ENCODE results near the gene DMRT3.
A peak's percentile ranks its signal among the peaks of the same experiment; 100 is the strongest.
"Not testable (repeated sequence)": the region's sequence is repeated elsewhere in the genome, so short reads cannot be mapped to it uniquely, and the experiment has no call there.

DMRT3 gene

GRCh38 chr9:971901-972500 lies 4.5 kb upstream of the DMRT3 start:
- peak; percentile 35 for DNase-seq

DNA sequence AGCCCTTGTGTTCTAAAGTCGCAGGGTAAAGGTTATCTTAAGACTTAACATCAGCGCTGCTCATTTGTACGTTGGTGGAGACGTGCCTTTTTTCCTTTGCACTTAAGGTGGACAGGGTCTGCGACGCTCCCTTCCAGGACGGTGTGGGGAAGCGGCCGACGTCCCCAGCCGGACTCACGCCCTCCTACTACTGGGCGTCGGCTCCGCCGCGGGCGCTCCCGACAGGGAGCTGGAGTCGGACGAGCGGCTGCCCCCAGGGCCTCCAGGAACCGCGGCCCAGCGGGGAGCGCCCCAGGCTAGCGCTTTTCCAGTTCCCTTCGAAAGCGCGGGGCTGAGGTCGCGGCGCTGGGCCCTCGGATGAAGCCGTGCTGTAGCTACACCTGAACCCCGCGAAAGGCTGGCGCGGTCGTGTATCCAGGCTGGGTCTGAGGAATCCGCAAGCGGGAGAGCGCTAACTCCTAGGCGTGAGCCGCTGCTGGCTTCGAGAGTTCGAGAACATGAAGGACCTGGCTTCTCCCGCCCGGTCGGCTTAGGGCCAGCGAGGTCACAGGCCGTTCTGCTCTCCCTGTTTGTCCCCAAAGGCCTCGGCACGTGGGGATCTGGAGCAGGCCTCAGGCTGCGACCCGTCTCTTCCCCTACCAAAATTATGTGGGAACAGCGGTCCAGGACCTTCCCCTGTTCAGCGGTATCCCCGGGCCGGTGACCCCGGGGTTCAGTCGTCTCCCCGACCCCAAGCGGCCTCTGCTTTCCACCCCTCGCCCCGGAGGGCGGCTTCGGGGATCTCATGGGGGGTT lies 3.8 kb upstream of the DMRT3 start:
- DNase-seq, result peak; percentile 32

DNA sequence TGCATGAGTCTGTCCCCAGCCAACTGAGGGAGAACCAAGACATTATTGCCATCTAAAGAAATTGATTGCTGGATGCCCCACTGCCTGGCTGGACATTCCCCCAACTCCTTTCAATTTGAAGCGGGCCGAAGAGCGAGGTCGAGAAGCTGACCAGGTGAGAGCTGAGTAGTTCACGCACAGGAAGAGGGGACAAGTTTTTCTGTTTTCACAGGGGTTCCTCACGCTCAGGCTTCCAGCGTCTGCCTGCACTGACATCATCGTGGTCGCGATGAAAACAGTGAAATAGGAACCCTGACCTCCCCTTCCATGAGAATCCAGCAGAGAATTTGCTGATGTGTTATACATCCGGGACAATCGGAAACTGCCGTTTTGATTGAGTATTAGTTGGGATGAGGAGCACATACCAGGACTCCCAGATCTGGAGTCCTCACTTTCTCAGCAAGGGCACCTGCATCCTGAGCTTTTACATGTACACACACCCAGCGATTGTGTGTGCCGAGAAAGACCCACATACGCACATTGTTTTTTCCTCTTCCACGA lies 3.1 kb upstream of the DMRT3 start:
- no peak for DNase-seq

DNA sequence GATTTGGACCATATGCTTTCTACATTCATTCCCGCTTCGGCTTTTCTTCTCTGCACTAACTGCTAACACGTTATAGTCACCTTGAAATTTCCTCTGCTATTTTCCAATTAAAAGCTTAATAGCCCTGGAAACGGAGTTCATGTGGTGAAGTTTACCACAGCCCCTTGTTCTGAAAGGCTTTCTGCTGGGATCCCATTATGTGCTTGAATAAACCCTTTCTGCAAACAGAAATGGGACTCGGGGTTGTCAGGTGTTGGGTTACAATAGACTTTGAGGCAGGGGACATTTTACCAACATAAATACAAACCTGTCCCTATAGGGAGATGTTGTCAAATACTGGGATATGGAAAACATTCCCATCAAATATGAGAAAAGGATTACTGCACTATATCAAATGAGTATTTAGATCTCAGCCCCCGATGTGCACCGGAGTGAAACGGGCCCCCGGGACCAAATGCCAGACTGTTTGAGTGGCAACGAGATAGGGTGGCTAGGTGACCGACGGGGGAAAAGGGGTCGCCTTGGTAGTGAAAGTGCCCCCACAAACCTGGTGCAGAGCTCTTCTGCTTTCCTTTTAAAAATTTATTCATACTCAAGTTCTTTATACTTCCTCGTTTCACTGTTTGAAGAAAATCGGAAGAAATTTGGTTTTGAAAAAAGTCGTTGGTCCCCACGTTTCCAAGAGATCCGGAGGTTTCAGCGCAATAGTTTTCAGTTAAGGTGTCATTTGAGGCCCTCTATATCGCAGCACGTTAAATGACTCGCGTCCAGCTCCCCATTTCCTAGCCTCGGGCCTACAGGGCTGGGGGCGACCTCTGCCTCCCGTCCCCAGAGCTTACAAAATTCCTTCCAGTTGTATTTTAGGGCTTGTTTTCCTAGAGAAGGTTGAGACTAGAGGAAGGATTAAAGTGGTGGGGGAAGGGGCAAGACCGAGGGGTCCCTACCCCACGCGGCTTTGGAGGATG lies 2.1 kb upstream of the DMRT3 start:
- DNase-seq, result no peak

DNA sequence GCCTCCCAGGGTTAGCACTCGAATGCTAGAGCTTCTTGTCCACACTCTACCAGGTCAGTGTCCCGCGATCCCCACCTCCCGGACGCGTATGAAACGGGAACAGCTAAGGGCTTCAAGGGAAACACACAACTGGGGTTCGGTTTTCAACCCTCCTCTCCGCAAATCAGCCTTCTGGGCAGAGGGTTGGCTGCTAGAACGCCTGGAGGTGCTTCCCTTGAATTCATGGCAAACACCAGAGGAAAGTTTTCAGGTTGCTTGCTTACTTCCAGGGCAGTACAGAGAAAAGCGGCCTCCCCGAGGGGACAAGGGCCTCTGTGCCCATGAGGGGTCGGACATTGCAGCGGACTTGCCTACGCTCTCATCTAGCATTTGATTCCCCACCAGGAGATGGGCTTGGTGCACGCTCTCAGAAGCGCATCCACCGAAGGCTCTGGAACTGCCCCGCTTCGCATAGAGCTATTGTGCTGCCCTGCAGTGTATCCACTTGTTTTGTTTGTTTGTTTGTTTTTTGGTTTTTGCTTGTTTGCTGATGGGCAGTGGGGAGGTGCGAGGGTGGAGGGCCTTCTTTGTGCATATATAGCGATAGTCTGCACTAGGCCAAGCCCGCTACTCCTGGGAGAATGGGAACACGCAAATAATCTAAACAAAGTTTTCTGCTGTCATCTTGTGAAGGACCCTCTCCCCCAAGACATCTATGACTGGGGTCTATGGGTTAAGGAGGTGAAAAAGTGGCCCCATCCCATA lies 1.3 kb upstream of the DMRT3 start:
- DNase-seq, result peak; percentile 7

- no peak for DNase-seq
Measured at GRCh38 chr9:975740-976257, 656 bp upstream of the DMRT3 start.

- DNase-seq, result peak; percentile 21
Measured at GRCh38 chr9:976943-977837, 735 bp downstream of the DMRT3 start.

- no peak for DNase-seq
Measured at GRCh38 chr9:977838-978830, 1.7 kb downstream of the DMRT3 start.

GRCh38 chr9:979983-980382 lies 3.5 kb downstream of the DMRT3 start:
- DNase-seq, result no peak

GRCh38 chr9:980640-981039 lies 4.2 kb downstream of the DMRT3 start:
- DNase-seq, result no peak

DNA sequence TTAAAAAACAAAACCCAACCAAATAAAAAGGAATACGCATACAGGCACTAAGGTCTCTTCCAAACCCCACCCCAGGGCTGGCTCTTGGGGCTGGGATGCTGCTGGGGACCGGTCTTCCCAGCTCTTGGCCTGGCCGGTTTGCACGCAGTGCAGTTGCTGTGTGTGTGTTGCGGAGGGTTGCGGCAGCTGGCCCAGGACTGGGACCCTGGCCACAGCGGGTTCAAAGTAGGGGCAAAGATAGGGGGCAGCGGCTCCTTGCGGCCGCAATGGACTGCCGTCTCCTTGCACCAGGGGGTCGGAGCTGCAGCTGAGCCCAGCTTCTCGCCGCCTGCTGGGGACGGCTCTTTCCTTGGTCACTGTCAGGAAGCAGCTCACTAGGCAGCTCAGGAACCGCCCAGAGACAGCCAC lies 5.0 kb downstream of the DMRT3 start:
- no peak for DNase-seq

- no peak for DNase-seq
Measured at GRCh38 chr9:982394-983230, 6.2 kb downstream of the DMRT3 start.

DNA sequence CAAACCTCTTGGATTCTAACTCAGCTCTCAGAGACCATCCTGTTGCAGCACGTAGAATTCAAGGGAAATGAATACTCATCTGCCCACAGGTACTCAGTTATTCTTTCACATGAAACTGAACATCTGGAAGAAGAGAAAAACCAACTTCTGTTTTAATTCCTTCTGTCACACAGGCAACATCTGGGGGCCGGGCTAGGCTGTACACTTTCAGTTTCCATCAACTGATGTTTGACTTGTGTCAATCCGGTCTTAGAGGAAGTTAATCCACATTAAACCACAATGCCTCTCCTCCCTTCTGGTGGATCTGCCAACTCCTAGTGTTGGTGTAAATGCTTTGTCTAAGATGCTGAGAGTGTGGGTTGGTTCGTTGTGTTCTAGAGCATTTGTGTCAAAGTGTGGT lies 17.6 kb downstream of the DMRT3 start:
- no peak for DNase-seq

DNA sequence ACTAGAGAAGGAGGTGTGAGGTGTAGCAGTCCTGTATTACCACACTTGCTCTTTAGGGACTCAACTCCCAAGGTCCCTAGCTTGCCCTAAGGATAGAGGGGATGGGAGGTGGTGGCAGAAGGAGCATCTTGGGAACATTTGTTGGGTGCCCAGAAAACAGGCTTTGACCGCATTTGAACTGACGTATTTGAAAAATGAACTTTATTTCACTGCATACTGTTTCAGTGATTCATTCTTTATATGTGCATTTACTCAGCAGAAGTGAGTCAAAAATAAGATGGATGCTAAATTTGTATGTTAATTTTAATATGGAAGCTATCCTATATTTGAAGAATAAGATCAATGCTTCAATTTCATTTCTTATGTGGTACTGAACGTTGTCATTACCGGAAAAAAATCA lies 18.7 kb downstream of the DMRT3 start:
- no peak for DNase-seq

GRCh38 chr9:995781-996180 lies 19.3 kb downstream of the DMRT3 start:
- DNase-seq, result no peak

GRCh38 chr9:998299-999110 lies 22.1 kb downstream of the DMRT3 start:
- not testable (repeated sequence) for DNase-seq

- no peak for DNase-seq
Measured at GRCh38 chr9:1001838-1002237, 25.4 kb downstream of the DMRT3 start.

DNA sequence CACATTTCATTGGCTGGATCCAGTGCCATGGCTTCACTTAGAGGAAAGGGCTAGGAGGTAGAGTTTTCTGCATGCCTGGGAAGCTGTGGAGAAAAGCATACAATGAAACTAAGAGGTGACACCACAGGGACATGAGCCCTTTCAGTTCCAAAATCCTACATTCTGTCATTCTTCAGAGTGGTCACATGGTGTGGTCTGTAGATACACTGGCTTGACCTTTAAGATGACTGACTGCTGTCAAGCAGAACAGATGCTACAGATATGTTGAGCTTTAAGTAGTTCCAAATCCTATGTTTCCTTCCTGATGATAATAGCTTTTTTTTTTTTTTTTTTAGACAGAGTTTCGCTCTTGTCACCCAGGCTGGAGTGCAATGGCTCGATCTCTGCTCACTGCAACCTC lies 26.2 kb downstream of the DMRT3 start:
- DNase-seq, result no peak

All from activated CD4-positive, alpha-beta T cell treated with anti-CD3 and anti-CD28 coated beads for 48 hours (primary cell).